Measurements from ENCODE around the gene SRRM4. TPM values are rescaled to one million over a fixed set of nuclear protein-coding genes. Genes with fewer than 3 reads are reported as not detected.

The SRRM4 gene
- total RNA-seq, 1 experiment from 2014 or later: not detected

- Histone ChIP-seq H3K79me2 (ENCODE audit: low read depth) (no peaks in the 10 kb centered on the region), H3K27me3 (ENCODE audit: insufficient read depth, low read depth) (peaks cover 29% of the 10 kb centered on the region), H4K20me1 (ENCODE audit: insufficient read depth) (no peaks in the 10 kb centered on the region; the same call in 1 of the 2 replicates), H3K9me3 (ENCODE audit: insufficient read depth, low read depth) (no peaks in the 10 kb centered on the region), H3K27ac (no peak overlapping the region), H3K9me2 (ENCODE audit: insufficient read depth) (no peaks in the 10 kb centered on the region), H3K4me3 (no peak overlapping the region), H3K4me1 (replicated peaks; ENCODE audit: insufficient read depth) (no peaks in the 10 kb centered on the region), H3K4me2 (no peak overlapping the region), H3F3A (ENCODE audit: insufficient read depth, low read depth) (no peaks in the 10 kb centered on the region), H2AFZ (no peak overlapping the region), H3K36me3 (ENCODE audit: low read depth) (no peaks in the 10 kb centered on the region)
- BruUV-seq (replicated peaks): no TSS peak
- CTCF ChIA-PET: no interaction called here
- DNase-seq: no peak
- intact Hi-C loops (cut with micrococcal nuclease; ENCODE audit: unreplicated experiment): no loop called here
- POLR2A ChIA-PET (ENCODE audit: unreplicated experiment): no interaction called here
- no peak for TF ChIP-seq EZH2 (IDR thresholded peaks at IDR 0.05; ENCODE audit: low read depth)
- no peak for TF ChIP-seq CTCF (conservative IDR thresholded peaks at IDR 0.05)
Observed at GRCh38 chr12:119072440-119072839, 91.1 kb downstream of the SRRM4 start.

- H3K27ac ChIP-seq: no peak overlapping the region
- H3K9me2 ChIP-seq (ENCODE audit: insufficient read depth): no peaks in the 10 kb centered on the region
- no peaks in the 10 kb centered on the region for H3K79me2 ChIP-seq (ENCODE audit: low read depth)
- no peak overlapping the region for H3K4me3 ChIP-seq
- H3K4me1 ChIP-seq (replicated peaks; ENCODE audit: insufficient read depth): no peaks in the 10 kb centered on the region
- peaks cover 20% of the 10 kb centered on the region; the same call in 1 of the 2 replicates for H3K27me3 ChIP-seq (ENCODE audit: insufficient read depth, low read depth)
- no peaks in the 10 kb centered on the region for H4K20me1 ChIP-seq (ENCODE audit: insufficient read depth)
- no peak for TF ChIP-seq EZH2 (IDR thresholded peaks at IDR 0.05; ENCODE audit: low read depth)
- no peak for DNase-seq
- POLR2A ChIA-PET (ENCODE audit: unreplicated experiment): no interaction called here
- intact Hi-C loops (cut with micrococcal nuclease; ENCODE audit: unreplicated experiment): no loop called here
- H3F3A ChIP-seq (ENCODE audit: insufficient read depth, low read depth): no peaks in the 10 kb centered on the region
- H3K36me3 ChIP-seq (ENCODE audit: low read depth): no peaks in the 10 kb centered on the region
- no peak overlapping the region for H2AFZ ChIP-seq
- no peak overlapping the region for H3K4me2 ChIP-seq
- H3K9me3 ChIP-seq (ENCODE audit: insufficient read depth, low read depth): no peaks in the 10 kb centered on the region
- no TSS peak for BruUV-seq (replicated peaks)
- CTCF ChIA-PET: no interaction called here
Observed at GRCh38 chr12:119075222-119075787, 94.0 kb downstream of the SRRM4 start.

- H3K79me2 ChIP-seq (ENCODE audit: low read depth): no peaks in the 10 kb centered on the region
- no peaks in the 10 kb centered on the region for H3K9me2 ChIP-seq (ENCODE audit: insufficient read depth)
- H3K27ac ChIP-seq: no peak overlapping the region
- no peak overlapping the region for H3K4me3 ChIP-seq
- H3F3A ChIP-seq (ENCODE audit: insufficient read depth, low read depth): no peaks in the 10 kb centered on the region
- intact Hi-C loops (cut with micrococcal nuclease; ENCODE audit: unreplicated experiment): no loop called here
- H3K4me2 ChIP-seq: no peak overlapping the region
- DNase-seq: no peak
- ChIA-PET POLR2A (ENCODE audit: unreplicated experiment) (no interaction called here), CTCF (no interaction called here)
- H3K36me3 ChIP-seq (ENCODE audit: low read depth): no peaks in the 10 kb centered on the region
- H3K27me3 ChIP-seq (ENCODE audit: insufficient read depth, low read depth): peaks cover 26% of the 10 kb centered on the region; the same call in 1 of the 2 replicates
- no TSS peak for BruUV-seq (replicated peaks)
- H4K20me1 ChIP-seq (ENCODE audit: insufficient read depth): no peaks in the 10 kb centered on the region
- TF ChIP-seq EZH2 (IDR thresholded peaks at IDR 0.05; ENCODE audit: low read depth) (no peak), CTCF (conservative IDR thresholded peaks at IDR 0.05) (no peak)
- H2AFZ ChIP-seq: no peak overlapping the region
- no peaks in the 10 kb centered on the region for H3K9me3 ChIP-seq (ENCODE audit: insufficient read depth, low read depth)
- H3K4me1 ChIP-seq (replicated peaks; ENCODE audit: insufficient read depth): no peaks in the 10 kb centered on the region
Observed at GRCh38 chr12:119075918-119076317, 94.6 kb downstream of the SRRM4 start.

GRCh38 chr12:119079530-119079929, 98.2 kb downstream of the SRRM4 start:
- H3F3A ChIP-seq (ENCODE audit: insufficient read depth, low read depth): no peaks in the 10 kb centered on the region
- H3K9me3 ChIP-seq (ENCODE audit: insufficient read depth, low read depth): no peaks in the 10 kb centered on the region
- no peak overlapping the region for H3K4me3 ChIP-seq
- no peaks in the 10 kb centered on the region for H3K36me3 ChIP-seq (ENCODE audit: low read depth)
- H3K27ac ChIP-seq: no peak overlapping the region
- no peak for DNase-seq
- no peaks in the 10 kb centered on the region for H4K20me1 ChIP-seq (ENCODE audit: insufficient read depth)
- no TSS peak for BruUV-seq (replicated peaks)
- no peak overlapping the region for H2AFZ ChIP-seq
- TF ChIP-seq EZH2 (IDR thresholded peaks at IDR 0.05; ENCODE audit: low read depth): no peak
- TF ChIP-seq CTCF (conservative IDR thresholded peaks at IDR 0.05): no peak
- ChIA-PET CTCF (no interaction called here), POLR2A (ENCODE audit: unreplicated experiment) (no interaction called here)
- no peaks in the 10 kb centered on the region for H3K4me1 ChIP-seq (replicated peaks; ENCODE audit: insufficient read depth)
- intact Hi-C loops (cut with micrococcal nuclease; ENCODE audit: unreplicated experiment): no loop called here
- H3K9me2 ChIP-seq (ENCODE audit: insufficient read depth): no peaks in the 10 kb centered on the region
- no peak overlapping the region for H3K4me2 ChIP-seq
- peaks cover 28% of the 10 kb centered on the region; the same call in 1 of the 2 replicates for H3K27me3 ChIP-seq (ENCODE audit: insufficient read depth, low read depth)
- no peaks in the 10 kb centered on the region for H3K79me2 ChIP-seq (ENCODE audit: low read depth)

Measured in PC-9 (cell line).